Thymus (tissue), 14 donors: ENCODE measurements around the gene ZNF112. TPM values are rescaled to one million over a fixed set of nuclear protein-coding genes. Genes with fewer than 3 reads are reported as not detected.
A peak's percentile ranks its signal among the peaks of the same experiment; 100 is the strongest.
"Not testable (repeated sequence)": the region's sequence is repeated elsewhere in the genome, so short reads cannot be mapped to it uniquely, and the experiment has no call there.

ENCODE experiments used
- DNase-seq, 9 donors: peaks; one replicate each; pipeline ENCODE4 v3.0.0-alpha.2; 2013; ENCODE audit warnings: low spot score in 9 of 9, low read depth in 6 of 9, missing footprints in 1 of 9
- H3K27ac ChIP-seq, 2 donors: one replicate each; pipeline ENCODE4 v1.5.1; 2013; ENCODE audit warnings: control low read depth in 1 of 2, low read depth in 1 of 2, low read length in 1 of 2, mild to moderate bottlenecking in 1 of 2, moderate library complexity in 1 of 2
- H3K27me3 ChIP-seq, 2 donors: one replicate each; pipeline ENCODE4 v1.5.1; 2013; ENCODE audit warnings: low read length in 1 of 2; ENCODE audit not compliant: control insufficient read depth in 2 of 2, insufficient read depth in 1 of 2
- H3K36me3 ChIP-seq, 2 donors: one replicate each; pipeline ENCODE4 v1.5.1; 2013; ENCODE audit warnings: low read length in 1 of 2, mild to moderate bottlenecking in 1 of 2, moderate library complexity in 1 of 2; ENCODE audit not compliant: control insufficient read depth in 2 of 2, insufficient read depth in 2 of 2
- H3K4me1 ChIP-seq, 2 donors: one replicate each; pipeline ENCODE4 v1.5.1; 2013; ENCODE audit warnings: low read length in 2 of 2; ENCODE audit not compliant: control insufficient read depth in 2 of 2, insufficient read depth in 2 of 2
- H3K4me3 ChIP-seq, 2 donors: one replicate each; pipeline ENCODE4 v1.5.1; 2013; ENCODE audit warnings: low read length in 2 of 2, control low read depth in 1 of 2, mild to moderate bottlenecking in 1 of 2
- H3K9me3 ChIP-seq, 2 donors: one replicate each; pipeline ENCODE4 v1.5.1; 2013; ENCODE audit warnings: low read length in 1 of 2, mild to moderate bottlenecking in 1 of 2; ENCODE audit not compliant: control insufficient read depth in 2 of 2, insufficient read depth in 1 of 2
- WGBS: extraction: QIAGEN DNeasy Blood & Tissue Kit; methylation state at CpG from one replicate; pipeline ENCODE4 v1.1.7; 2013; 5-methylcytosine and 5-hydroxymethylcytosine counted together
- long read RNA-seq, 10 donors: transcript quantifications; one replicate each; lab custom pipeline, GENCODE V29; 2026
- polyA plus RNA-seq: library from polyadenylated mRNA; stranded (reverse); fragments of 200-250 nt; gene quantifications from one replicate; pipeline ENCODE4 v1.2.3, GENCODE V29; 2013
- total RNA-seq: library from RNA; stranded (reverse); fragments of 120-200 nt; gene quantifications from one replicate; pipeline ENCODE4 v1.2.4, GENCODE V29; 2013
- donor health status: healthy.

The ZNF112 gene
- total RNA-seq, result 3.1 TPM
- 1.3 TPM for polyA plus RNA-seq
- long read RNA-seq, donor 1, result 0 reads
- long read RNA-seq, donor 2, partial matches to known transcripts, result 0 of 2 reads
- long read RNA-seq, donor 2, other reads (novel, unspliced or antisense), result 0 of 2 reads
- long read RNA-seq, donor 3, partial matches to known transcripts, result 0 of 2 reads
- long read RNA-seq, donor 3, other reads (novel, unspliced or antisense), result 0 of 2 reads
- long read RNA-seq, donor 4, partial matches to known transcripts, result 0 of 1 reads
- long read RNA-seq, donor 4, other reads (novel, unspliced or antisense), result 0 of 1 reads
- long read RNA-seq, donor 5, result 0 reads
- long read RNA-seq, donor 6, result 0 reads
- long read RNA-seq, donor 7, partial matches to known transcripts, result 0 of 1 reads
- long read RNA-seq, donor 7, other reads (novel, unspliced or antisense), result 0 of 1 reads
- long read RNA-seq, donor 8, result 0 reads
- long read RNA-seq, donor 9, result 0 reads
- long read RNA-seq, donor 10, partial matches to known transcripts, result 0 of 1 reads
- long read RNA-seq, donor 10, other reads (novel, unspliced or antisense), result 0 of 1 reads

DNA sequence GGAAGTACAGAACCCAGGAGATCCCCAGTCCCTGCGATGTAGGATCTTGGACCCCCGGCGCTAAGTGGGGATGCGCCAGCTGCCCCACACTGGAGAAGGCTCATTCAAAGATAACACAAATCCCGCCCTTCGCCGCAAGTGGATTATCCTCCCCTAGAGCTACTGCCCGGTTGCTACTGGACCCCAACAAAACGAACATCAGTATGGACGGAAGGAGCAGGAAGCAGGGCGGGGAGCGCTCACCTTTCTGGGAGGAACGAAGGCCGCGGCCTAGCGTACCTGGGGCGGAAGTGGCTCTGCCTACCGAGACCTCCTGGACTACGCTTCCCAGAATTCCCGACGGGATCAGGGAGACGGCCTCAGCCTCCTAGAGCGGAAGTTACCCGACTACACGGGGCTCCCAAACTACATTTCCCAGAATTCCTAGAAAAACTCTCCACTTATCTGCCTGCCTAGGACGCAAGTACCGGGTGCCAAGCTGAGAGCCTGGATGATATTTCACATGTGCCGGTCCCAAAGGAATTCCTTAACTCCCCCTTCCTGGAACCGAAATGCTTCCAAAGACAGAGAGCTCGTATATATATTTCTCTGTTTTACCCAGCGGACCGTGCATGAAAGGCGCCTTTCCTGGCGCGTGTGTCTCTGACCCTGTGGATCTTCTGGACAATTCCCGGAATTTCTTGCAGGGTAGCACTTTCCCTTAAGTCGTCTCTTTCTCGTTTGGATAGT, at the start of gene ZNF112:
TSS of gene ZNF112 (minus strand) at position 298 of the 729 bp plus-strand sequence. CDS start 16,141 bp downstream, outside the sequence.
- Histone ChIP-seq H3K4me3 (peak within 1 kb of the TSS; percentile 42 to 55), H3K9me3 (peaks cover 0 to 5% of the 10 kb centered on the region in 2 donors), H3K27ac (peak within 1 kb of the TSS in 1 of 2 donors; percentile 40), H3K4me1 (no peaks in the 10 kb centered on the region), H3K27me3 (no peaks in the 10 kb centered on the region), H3K36me3 (no peaks in the 10 kb centered on the region)
- DNase-seq, result peak; percentile 28 to 85 (median 59)
- WGBS, result 13% methylated on average over 38 of the region's 38 CpGs

DNA sequence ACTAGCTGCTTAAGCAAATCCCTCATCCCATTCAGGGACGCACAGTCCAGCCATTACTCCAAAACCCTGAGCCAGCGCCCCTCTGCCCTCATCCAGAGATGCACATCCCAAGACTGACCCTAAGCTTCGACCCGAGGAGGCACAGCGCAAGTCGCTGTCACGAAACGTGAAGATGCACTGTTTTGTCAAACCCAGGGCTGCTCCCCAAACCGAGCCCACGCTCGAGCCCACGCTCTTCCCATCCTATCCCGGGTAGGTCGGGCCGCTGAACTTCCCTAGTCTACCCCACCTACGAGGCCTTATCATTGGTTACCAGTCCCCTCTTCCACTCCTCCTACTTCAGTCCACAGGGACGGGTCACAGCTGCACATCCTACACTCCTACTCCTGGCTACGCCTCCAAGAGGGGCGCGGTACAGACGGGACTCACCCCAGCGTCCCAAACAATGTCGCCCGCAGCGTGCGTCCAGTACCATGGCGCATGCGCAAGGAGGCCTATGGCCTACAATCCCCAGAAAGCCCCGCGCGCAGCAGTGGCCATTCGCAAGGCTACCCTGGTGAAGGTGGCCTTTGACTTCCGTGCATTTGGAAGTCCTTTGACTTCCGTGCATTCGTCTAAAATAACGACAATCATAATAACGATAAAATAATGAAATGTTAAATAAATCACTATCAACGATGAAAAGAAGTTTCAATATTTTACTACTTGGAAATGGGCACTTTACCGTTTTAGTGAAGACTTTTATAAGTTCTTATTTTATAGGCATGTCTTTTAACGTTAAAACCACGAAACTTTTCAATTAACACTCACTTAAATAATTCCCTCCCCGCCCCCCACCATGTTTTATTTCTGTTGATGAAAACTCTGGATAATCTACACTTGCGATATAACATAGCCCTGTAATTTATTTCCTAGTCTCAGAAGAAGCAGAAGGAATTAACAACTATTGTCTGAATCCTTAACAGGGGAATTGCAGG, 44.9 kb upstream of the ZNF112 start, which contains the start of gene ZNF285:
TSS of gene ZNF285 (minus strand) at position 470 of the 977 bp plus-strand sequence. CDS start 4,395 bp downstream, outside the sequence.
- Histone ChIP-seq H3K27me3 (no peaks in the 10 kb centered on the region), H3K36me3 (no peaks in the 10 kb centered on the region), H3K9me3 (no peaks in the 10 kb centered on the region), H3K27ac (no peak within 1 kb of the TSS), H3K4me1 (peaks cover 0 to 3% of the 10 kb centered on the region in 2 donors), H3K4me3 (peak within 1 kb of the TSS; percentile 50 to 62)
- 8% methylated on average over 43 of the region's 43 CpGs for WGBS
- DNase-seq, result peak; percentile 58 to 90 (median 68)

DNA sequence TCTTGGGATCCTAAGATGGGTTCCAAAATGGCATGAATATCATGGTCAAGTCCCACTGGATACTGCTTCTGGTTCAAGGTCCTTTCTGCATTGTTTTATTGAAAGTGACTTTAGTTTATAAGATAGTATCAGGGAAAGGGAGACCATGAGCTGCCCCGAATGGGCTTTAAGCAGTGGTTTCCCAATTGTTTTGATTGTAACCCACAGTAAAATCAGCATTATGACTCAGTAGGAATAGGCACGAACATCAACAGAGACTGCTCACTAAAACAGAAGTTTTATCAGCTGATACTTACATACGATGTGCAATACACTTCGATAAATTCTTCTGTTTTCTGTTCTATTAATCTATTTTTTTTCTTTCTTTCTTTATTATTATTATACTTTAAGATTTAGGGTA, 32.8 kb upstream of the ZNF112 start:
- not testable (repeated sequence) for H3K4me3 ChIP-seq, DNase-seq, H3K27me3 ChIP-seq, H3K4me1 ChIP-seq, H3K36me3 ChIP-seq, H3K27ac ChIP-seq, H3K9me3 ChIP-seq
- 96% methylated on average over 4 of the region's 4 CpGs for WGBS

DNA sequence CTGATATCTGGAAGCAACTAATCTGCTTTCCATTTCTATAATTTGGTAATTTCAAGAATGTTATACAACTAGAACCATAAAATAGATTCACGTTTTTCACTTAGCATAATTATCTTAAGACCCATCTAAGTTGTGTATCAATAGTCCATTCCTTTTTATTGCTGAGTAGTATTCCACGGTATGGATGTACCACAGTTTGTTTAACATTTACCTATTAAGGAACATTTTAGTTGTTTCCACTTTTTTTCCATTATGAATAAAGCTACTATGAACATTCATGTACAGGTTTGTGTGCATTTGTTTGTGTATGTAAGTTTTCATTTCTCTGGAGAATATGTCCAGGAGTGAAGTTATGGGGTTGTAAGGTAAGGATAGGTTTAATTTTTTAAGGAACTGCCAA, 18.3 kb upstream of the ZNF112 start:
- no peaks in the 10 kb centered on the region for H3K9me3 ChIP-seq
- H3K4me3 ChIP-seq, result no peak overlapping the region
- no peaks in the 10 kb centered on the region for H3K27me3 ChIP-seq
- 55% methylated on average over 2 of the region's 2 CpGs for WGBS
- H3K36me3 ChIP-seq, result no peaks in the 10 kb centered on the region
- no peak for DNase-seq
- no peak overlapping the region for H3K27ac ChIP-seq
- H3K4me1 ChIP-seq, result no peaks in the 10 kb centered on the region

DNA sequence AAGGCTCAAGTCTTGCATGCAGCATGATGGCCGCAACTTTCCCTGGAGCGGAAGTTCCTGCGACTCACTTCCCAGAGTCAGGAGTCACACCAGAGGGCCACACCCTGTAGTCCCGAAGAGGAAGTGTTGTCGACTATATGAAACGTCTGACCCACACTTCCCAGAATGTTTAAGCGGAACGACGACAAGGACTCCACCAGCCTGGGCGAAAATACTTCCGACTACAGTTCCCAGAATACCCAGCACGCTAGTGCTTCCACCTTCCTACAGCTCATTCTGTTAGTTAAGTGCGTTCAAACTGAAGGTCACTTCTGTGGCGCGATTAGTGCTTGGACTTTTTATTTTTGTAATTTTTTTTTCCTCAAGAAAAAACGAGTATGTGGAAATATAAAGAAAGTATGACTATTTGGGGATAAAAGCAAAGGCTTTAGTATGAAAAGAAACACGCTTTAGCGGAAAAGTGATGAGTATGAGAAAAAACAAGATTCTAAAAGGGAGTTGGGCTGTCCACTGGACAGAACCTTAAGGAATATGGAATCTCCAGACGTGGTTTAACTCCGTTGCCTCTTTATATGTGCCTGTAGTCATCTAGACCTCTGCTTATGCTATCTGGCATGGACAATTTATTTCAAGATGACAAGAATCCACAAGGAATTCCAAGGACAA, 15.5 kb upstream of the ZNF112 start:
- Histone ChIP-seq H3K27me3 (no peaks in the 10 kb centered on the region), H3K4me3 (no peak overlapping the region), H3K27ac (no peak overlapping the region), H3K4me1 (no peaks in the 10 kb centered on the region), H3K9me3 (no peaks in the 10 kb centered on the region), H3K36me3 (no peaks in the 10 kb centered on the region)
- DNase-seq, result no peak
- 65% methylated on average over 20 of the region's 20 CpGs for WGBS

DNA sequence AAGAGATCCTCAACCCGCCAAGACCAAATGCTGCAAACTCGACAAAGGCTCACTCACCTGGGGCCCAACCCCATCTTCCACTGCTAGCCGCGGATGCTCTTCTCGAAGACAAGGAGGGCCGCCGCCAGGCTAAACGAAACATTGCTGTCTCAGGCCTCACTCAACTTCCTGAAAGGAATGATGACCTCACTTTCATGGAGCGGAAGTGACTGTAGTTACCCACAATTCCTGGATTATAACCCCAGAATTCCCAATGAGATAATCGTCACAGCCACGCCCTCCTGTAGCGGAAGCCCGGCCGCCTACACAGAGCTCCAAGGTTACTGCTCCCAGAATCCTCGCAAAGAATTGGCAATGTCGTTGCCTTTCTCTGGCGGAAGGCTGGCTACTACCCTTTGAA, 10.5 kb upstream of the ZNF112 start:
- 62% methylated on average over 17 of the region's 17 CpGs for WGBS
- no peak for DNase-seq
- no peaks in the 10 kb centered on the region for H3K4me1 ChIP-seq

DNA sequence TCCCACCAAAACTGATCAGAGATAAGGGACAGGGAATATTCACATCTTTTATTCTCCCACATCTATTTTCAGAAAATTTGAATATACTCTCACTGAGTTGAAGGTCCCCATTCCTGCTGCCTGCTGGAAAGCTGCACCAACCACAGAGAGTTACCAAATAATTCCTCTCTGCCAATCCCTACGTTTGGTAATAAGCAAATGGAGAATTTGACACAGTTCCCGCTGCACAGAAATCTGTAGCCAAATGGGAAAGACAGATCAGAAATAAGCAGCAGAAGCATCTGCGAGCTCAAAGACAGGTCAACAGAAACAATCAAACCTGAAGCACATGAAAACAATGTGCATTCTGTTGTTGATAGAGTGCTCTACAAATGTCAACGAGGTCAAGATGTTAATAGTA, 9.9 kb downstream of the ZNF112 start:
- Histone ChIP-seq H3K9me3 (peaks cover 0 to 3% of the 10 kb centered on the region in 2 donors), H3K36me3 (no peaks in the 10 kb centered on the region), H3K27me3 (no peaks in the 10 kb centered on the region), H3K4me1 (no peaks in the 10 kb centered on the region), H3K4me3 (no peak overlapping the region), H3K27ac (no peak overlapping the region)
- no peak for DNase-seq
- 95% methylated on average over 4 of the region's 4 CpGs for WGBS

More for the DNA sequence above, 10.5 kb upstream of the ZNF112 start:
- Histone ChIP-seq H3K27ac (no peak overlapping the region), H3K27me3 (no peaks in the 10 kb centered on the region), H3K36me3 (no peaks in the 10 kb centered on the region), H3K9me3 (no peaks in the 10 kb centered on the region), H3K4me3 (no peak overlapping the region)

DNA sequence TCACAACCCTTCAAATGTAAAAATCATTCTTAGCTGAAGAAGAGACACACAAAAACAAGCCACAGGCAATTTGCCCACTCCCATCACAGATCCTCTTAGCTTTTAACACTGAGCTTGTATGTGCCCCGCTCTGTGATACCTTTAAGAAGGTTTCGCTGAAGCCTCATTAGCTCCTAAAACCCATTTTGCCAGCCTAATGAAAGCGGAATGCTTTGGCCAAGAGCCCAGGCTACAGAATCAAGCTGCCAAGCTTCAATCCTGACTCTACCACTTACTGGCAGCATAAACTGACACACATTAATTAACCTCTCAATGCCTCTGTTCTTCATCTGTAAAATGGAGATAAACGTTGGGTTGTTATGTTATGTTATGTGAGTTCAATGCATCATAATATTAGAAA, 10.5 kb downstream of the ZNF112 start:
- Histone ChIP-seq H3K9me3 (peaks cover 0 to 3% of the 10 kb centered on the region in 2 donors), H3K4me3 (no peak overlapping the region), H3K36me3 (no peaks in the 10 kb centered on the region), H3K4me1 (no peaks in the 10 kb centered on the region), H3K27me3 (no peaks in the 10 kb centered on the region), H3K27ac (no peak overlapping the region)
- no peak for DNase-seq
- 94% methylated on average over 4 of the region's 4 CpGs for WGBS
